ENCODE measurements around the gene PHLPP1. TPM values are rescaled to one million over a fixed set of nuclear protein-coding genes. Genes with fewer than 3 reads are reported as not detected.

The PHLPP1 gene
- total and polyA plus RNA-seq, 2 of the 4 experiments (the other 2 are of a cell fraction), result 3.3 to 3.6 TPM

- Histone ChIP-seq H3K36me3 (ENCODE audit: control insufficient read depth, insufficient read depth, low read length) (peaks cover 13% of the 10 kb centered on the region), H3K9me1 (ENCODE audit: insufficient read depth, low read length) (peaks cover 8% of the 10 kb centered on the region; the same call in 1 of the 2 replicates), H3K9ac (ENCODE audit: low read depth, low read length) (no peak overlapping the region), H2AK5ac (ENCODE audit: low read depth, low read length) (no peak overlapping the region), H3K18ac (ENCODE audit: low read depth, low read length) (no peak overlapping the region), H4K8ac (ENCODE audit: low read depth in 2 of 2, low read length in 2 of 2) (no peak overlapping the region), H2BK120ac (ENCODE audit: low read depth, low read length) (no peak overlapping the region), H3K79me1 (ENCODE audit: low read depth in 1 of 2, low read length in 2 of 2) (no peaks in the 10 kb centered on the region), H3K56ac (ENCODE audit: extremely low read depth, insufficient read depth, low read length) (no peak overlapping the region), H3K27me3 (ENCODE audit: control insufficient read depth, insufficient read depth, low read length) (no peaks in the 10 kb centered on the region; the same call in 1 of the 2 replicates), H3K4me3 (ENCODE audit: insufficient read depth, low read depth, low read length) (no peak overlapping the region), H2AFZ (replicated peaks; ENCODE audit: low read length, poor library complexity) (no peak overlapping the region), H2AK9ac (replicated peaks; ENCODE audit: low read depth, low read length, poor library complexity) (no peak overlapping the region), H4K5ac (ENCODE audit: low read depth, low read length) (no peak overlapping the region), H3K4me2 (ENCODE audit: low read depth, low read length) (no peak overlapping the region), H2BK20ac (ENCODE audit: low read depth, low read length) (no peak overlapping the region), H4K20me1 (ENCODE audit: insufficient read depth, low read length) (peaks cover 15% of the 10 kb centered on the region; the same call in 1 of the 2 replicates), H3K4me1 (ENCODE audit: control insufficient read depth, insufficient read depth, low read length) (peaks cover 3% of the 10 kb centered on the region), H3K14ac (replicated peaks; ENCODE audit: low read depth, low read length) (no peak overlapping the region), H2BK15ac (ENCODE audit: low read depth, low read length) (no peak overlapping the region), H3K27ac (ENCODE audit: insufficient read depth, low read length) (no peak overlapping the region), H2BK5ac (ENCODE audit: low read depth, low read length, poor library complexity, severe bottlenecking) (no peak overlapping the region), H3K4ac (ENCODE audit: low read depth, low read length) (no peak overlapping the region), H3K23ac (ENCODE audit: low read depth, low read length) (no peak overlapping the region), H4K91ac (ENCODE audit: insufficient read depth, low read depth, low read length) (no peak overlapping the region), H3K9me3 (ENCODE audit: control insufficient read depth, insufficient read depth, low read length) (no peaks in the 10 kb centered on the region)
- POLR2A ChIA-PET (ENCODE audit: unreplicated experiment), result no interaction called here
- ATAC-seq (ENCODE audit: low read depth) (no peak), DNase-seq (no peak)
- dilution Hi-C loops (cut with HindIII; ENCODE audit: low sequenced_read_pairs, unreplicated experiment) (no loop called here), intact Hi-C loops (cut with micrococcal nuclease) (no loop called here), in situ Hi-C loops (cut with MboI; ENCODE audit: low sequenced_read_pairs) (loop anchor here (25.0 kb wide), 1 partner anchor 788 kb away; the partner anchor contains the start of genes PIGN and RELCH)
- TF ChIP-seq RAD21 (IDR thresholded peaks at IDR 0.05; ENCODE audit: low read length) (no peak), CEBPB (IDR thresholded peaks at IDR 0.05; ENCODE audit: low read depth, low read length) (no peak), SMC3 (IDR thresholded peaks at IDR 0.05; ENCODE audit: low read depth, low read length) (no peak), MXI1 (IDR thresholded peaks at IDR 0.05; ENCODE audit: borderline replicate concordance, low read depth, low read length) (no peak), RCOR1 (IDR thresholded peaks at IDR 0.05; ENCODE audit: insufficient replicate concordance, low read length) (no peak), ELK1 (IDR thresholded peaks at IDR 0.05; ENCODE audit: borderline replicate concordance, low read depth, low read length) (no peak), MAFK (IDR thresholded peaks at IDR 0.05; ENCODE audit: low read depth, low read length) (no peak), NFE2L2 (IDR thresholded peaks at IDR 0.05; ENCODE audit: low read depth, low read length) (no peak), RFX5 (IDR thresholded peaks at IDR 0.05; ENCODE audit: low read depth, low read length) (no peak), MAZ (IDR thresholded peaks at IDR 0.05; ENCODE audit: borderline replicate concordance, low read depth, low read length) (no peak), USF2 (IDR thresholded peaks at IDR 0.05; ENCODE audit: low read depth, low read length) (no peak), POLR2A (IDR thresholded peaks at IDR 0.05; ENCODE audit: low read depth, low read length) (no peak), CTCF (conservative IDR thresholded peaks at IDR 0.05; ENCODE audit: low read depth, low read length) (no peak), BHLHE40 (IDR thresholded peaks at IDR 0.05; ENCODE audit: low read depth, low read length) (no peak), CHD1 (IDR thresholded peaks at IDR 0.05; ENCODE audit: low read depth, low read length) (no peak)
- no CpG with 5 or more reads among the region's 2 CpGs for WGBS, 2 experiments (ENCODE audit: extremely low coverage in 2 of 2, insufficient read length in 1 of 2)
- BruUV-seq (replicated peaks), result no TSS peak
- CTCF ChIA-PET, result interaction anchor here (0.6 kb wide), 1 partner anchor 389 kb away, joined by 3 read pairs; no protein-coding TSS in a partner anchor
Observed at GRCh38 chr18:62975785-62976184, 260.4 kb downstream of the PHLPP1 start.

All from IMR-90 (cell line).